IPS DF 6.9 (cell line): ENCODE data around the gene RGS4.
A peak's percentile ranks its signal among the peaks of the same experiment; 100 is the strongest.

ENCODE experiments used
- DNase-seq: peaks from one replicate; pipeline ENCODE4 v3.0.0-alpha.2; 2013; ENCODE audit warnings: low read depth, low spot score
- H3K27ac ChIP-seq: one replicate; pipeline ENCODE4 v1.5.1; 2013; ENCODE audit warnings: low read length, control low read depth
- H3K27me3 ChIP-seq: 2 replicates; pipeline ENCODE4 v1.6.1; 2013; ENCODE audit warnings: mild to moderate bottlenecking, low read length; ENCODE audit not compliant: control insufficient read depth, insufficient read depth
- H3K36me3 ChIP-seq: 2 replicates; pipeline ENCODE4 v1.6.1; 2013; ENCODE audit warnings: low read length; ENCODE audit not compliant: control insufficient read depth, insufficient read depth
- H3K4me1 ChIP-seq: 2 replicates; pipeline ENCODE4 v1.6.1; 2013; ENCODE audit warnings: low read length; ENCODE audit not compliant: control insufficient read depth, insufficient read depth
- H3K4me3 ChIP-seq: 2 replicates; pipeline ENCODE4 v1.5.1; 2013; ENCODE audit warnings: mild to moderate bottlenecking, low read length
- H3K9me3 ChIP-seq: 2 replicates; pipeline ENCODE4 v1.6.1; 2013; ENCODE audit warnings: low read length, inconsistent platforms; ENCODE audit not compliant: control insufficient read depth, insufficient read depth
- WGBS: extraction: QIAGEN DNeasy Blood & Tissue Kit; methylation state at CpG from one replicate; pipeline ENCODE4 v1.1.7; 2013; ENCODE audit warnings: mixed read lengths, missing lambda C conversion rate; ENCODE audit not compliant: insufficient read length, insufficient coverage; 5-methylcytosine and 5-hydroxymethylcytosine counted together

Gene RGS4

GRCh38 chr1:163069142-163069541 lies at the start of gene RGS4:
Gene RGS4 (plus strand): TSS chr1:163069361. CDS start chr1:163069485, 124 bp downstream.
- Histone ChIP-seq H3K36me3 (no peaks in the 10 kb centered on the region), H3K27me3 (no peaks in the 10 kb centered on the region), H3K4me3 (no peak within 1 kb of the TSS), H3K27ac (no peak within 1 kb of the TSS), H3K9me3 (no peaks in the 10 kb centered on the region), H3K4me1 (peaks cover 2% of the 10 kb centered on the region; the same call in 1 of the 2 replicates)
- DNase-seq, result peak; percentile 71
- no CpG with 5 or more reads among the region's 13 CpGs for WGBS

- no peak overlapping the region for H3K27ac ChIP-seq
- H3K4me3 ChIP-seq, result no peak overlapping the region
- no peaks in the 10 kb centered on the region for H3K4me1 ChIP-seq
- no peaks in the 10 kb centered on the region for H3K36me3 ChIP-seq
- H3K9me3 ChIP-seq, result no peaks in the 10 kb centered on the region
- DNase-seq, result no peak
- H3K27me3 ChIP-seq, result no peaks in the 10 kb centered on the region
Observed at GRCh38 chr1:163022129-163022528, 47.0 kb upstream of the RGS4 start.

- no peak overlapping the region for H3K4me3 ChIP-seq
Observed at GRCh38 chr1:163027610-163028009, 41.6 kb upstream of the RGS4 start.

GRCh38 chr1:163029901-163030300 lies 39.3 kb upstream of the RGS4 start:
- Histone ChIP-seq H3K4me3 (no peak overlapping the region), H3K27me3 (no peaks in the 10 kb centered on the region), H3K36me3 (no peaks in the 10 kb centered on the region), H3K9me3 (no peaks in the 10 kb centered on the region), H3K4me1 (no peaks in the 10 kb centered on the region), H3K27ac (no peak overlapping the region)
- DNase-seq, result no peak
- WGBS, result no CpG with 5 or more reads among the region's 5 CpGs

More at GRCh38 chr1:163027610-163028009, 41.6 kb upstream of the RGS4 start:
- Histone ChIP-seq H3K4me1 (no peaks in the 10 kb centered on the region), H3K9me3 (no peaks in the 10 kb centered on the region), H3K27me3 (no peaks in the 10 kb centered on the region), H3K27ac (no peak overlapping the region), H3K36me3 (no peaks in the 10 kb centered on the region)
- DNase-seq, result no peak

- Histone ChIP-seq H3K9me3 (no peaks in the 10 kb centered on the region), H3K4me3 (no peak overlapping the region), H3K27ac (no peak overlapping the region), H3K27me3 (no peaks in the 10 kb centered on the region), H3K36me3 (no peaks in the 10 kb centered on the region), H3K4me1 (no peaks in the 10 kb centered on the region)
- no CpG with 5 or more reads among the region's 3 CpGs for WGBS
- no peak for DNase-seq
Observed at GRCh38 chr1:163035446-163036249, 33.5 kb upstream of the RGS4 start.

GRCh38 chr1:163036671-163037070 lies 32.5 kb upstream of the RGS4 start:
- WGBS, result no CpG with 5 or more reads among the region's 1 CpG
- no peak overlapping the region for H3K27ac ChIP-seq

GRCh38 chr1:163038928-163039706 lies 30.0 kb upstream of the RGS4 start:
- H3K9me3 ChIP-seq, result no peaks in the 10 kb centered on the region
- H3K27me3 ChIP-seq, result no peaks in the 10 kb centered on the region
- no peak overlapping the region for H3K27ac ChIP-seq
- no peak for DNase-seq
- no peaks in the 10 kb centered on the region for H3K4me1 ChIP-seq
- H3K36me3 ChIP-seq, result no peaks in the 10 kb centered on the region
- no peak overlapping the region for H3K4me3 ChIP-seq
- WGBS, result no CpG with 5 or more reads among the region's 2 CpGs

More at GRCh38 chr1:163036671-163037070, 32.5 kb upstream of the RGS4 start:
- no peaks in the 10 kb centered on the region for H3K4me1 ChIP-seq
- DNase-seq, result no peak
- H3K9me3 ChIP-seq, result no peaks in the 10 kb centered on the region
- no peaks in the 10 kb centered on the region for H3K27me3 ChIP-seq
- H3K36me3 ChIP-seq, result no peaks in the 10 kb centered on the region
- no peak overlapping the region for H3K4me3 ChIP-seq

- no peaks in the 10 kb centered on the region for H3K27me3 ChIP-seq
- DNase-seq, result no peak
- H3K27ac ChIP-seq, result no peak overlapping the region
- H3K4me3 ChIP-seq, result no peak overlapping the region
- H3K36me3 ChIP-seq, result no peaks in the 10 kb centered on the region
- H3K4me1 ChIP-seq, result no peaks in the 10 kb centered on the region
- no peaks in the 10 kb centered on the region for H3K9me3 ChIP-seq
- whole genome bisulfite sequencing, result no CpG with 5 or more reads among the region's 2 CpGs
Observed at GRCh38 chr1:163039707-163040093, 29.5 kb upstream of the RGS4 start.

- WGBS, result no CpG with 5 or more reads among the region's 1 CpG
Observed at GRCh38 chr1:163046071-163046470, 23.1 kb upstream of the RGS4 start.

GRCh38 chr1:163047951-163048659 lies 21.1 kb upstream of the RGS4 start:
- no peaks in the 10 kb centered on the region for H3K4me1 ChIP-seq
- H3K27ac ChIP-seq, result no peak overlapping the region
- no peaks in the 10 kb centered on the region for H3K36me3 ChIP-seq
- no peaks in the 10 kb centered on the region for H3K27me3 ChIP-seq
- H3K9me3 ChIP-seq, result no peaks in the 10 kb centered on the region
- DNase-seq, result no peak
- WGBS, result no CpG with 5 or more reads among the region's 6 CpGs
- H3K4me3 ChIP-seq, result no peak overlapping the region

More at GRCh38 chr1:163046071-163046470, 23.1 kb upstream of the RGS4 start:
- Histone ChIP-seq H3K36me3 (no peaks in the 10 kb centered on the region), H3K9me3 (no peaks in the 10 kb centered on the region), H3K27ac (no peak overlapping the region), H3K4me1 (no peaks in the 10 kb centered on the region), H3K4me3 (no peak overlapping the region), H3K27me3 (no peaks in the 10 kb centered on the region)
- DNase-seq, result no peak
